ENCODE data around the gene FKBP3.

- no peak for TF ChIP-seq CTCF (IDR thresholded peaks at IDR 0.05)
- TF ChIP-seq EZH2 (IDR thresholded peaks at IDR 0.05; ENCODE audit: borderline replicate concordance, insufficient read depth, low read depth, low read length, poor library complexity, severe bottlenecking), result no peak
Observed at GRCh38 chr14:45156067-45156466, 21.8 kb upstream of the FKBP3 start.
